GM21381 (cell line): Measurements from ENCODE around the gene RPN1.

Source experiments
- ATAC-seq: cut with Tn5 transposase; IDR thresholded peaks from one replicate; pipeline ENCODE4 v1.9.1; 2021; ENCODE audit warnings: mild to moderate bottlenecking, moderate library complexity; ENCODE audit not compliant: unreplicated experiment

RPN1 gene

DNA sequence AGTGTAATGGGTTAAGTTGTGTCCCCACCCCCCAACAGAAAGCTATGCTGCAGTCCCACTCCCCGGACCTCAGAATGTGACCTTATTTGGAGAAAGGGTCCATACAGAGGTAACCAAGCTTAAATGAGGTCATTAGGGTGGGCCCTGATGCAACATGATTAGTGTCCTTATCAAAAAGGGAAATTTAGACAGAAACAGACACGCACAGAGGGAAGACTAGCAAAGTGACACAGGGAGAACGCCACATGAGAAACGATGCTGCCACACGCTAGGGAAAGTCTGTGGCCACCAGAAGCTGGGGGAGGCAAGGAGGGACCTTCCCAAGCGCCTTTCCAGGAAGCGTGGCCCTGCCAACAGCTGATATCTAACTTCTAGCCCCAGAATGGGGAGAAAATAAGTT is 65.4 kb downstream of the RPN1 start:
- ATAC-seq = no peak

DNA sequence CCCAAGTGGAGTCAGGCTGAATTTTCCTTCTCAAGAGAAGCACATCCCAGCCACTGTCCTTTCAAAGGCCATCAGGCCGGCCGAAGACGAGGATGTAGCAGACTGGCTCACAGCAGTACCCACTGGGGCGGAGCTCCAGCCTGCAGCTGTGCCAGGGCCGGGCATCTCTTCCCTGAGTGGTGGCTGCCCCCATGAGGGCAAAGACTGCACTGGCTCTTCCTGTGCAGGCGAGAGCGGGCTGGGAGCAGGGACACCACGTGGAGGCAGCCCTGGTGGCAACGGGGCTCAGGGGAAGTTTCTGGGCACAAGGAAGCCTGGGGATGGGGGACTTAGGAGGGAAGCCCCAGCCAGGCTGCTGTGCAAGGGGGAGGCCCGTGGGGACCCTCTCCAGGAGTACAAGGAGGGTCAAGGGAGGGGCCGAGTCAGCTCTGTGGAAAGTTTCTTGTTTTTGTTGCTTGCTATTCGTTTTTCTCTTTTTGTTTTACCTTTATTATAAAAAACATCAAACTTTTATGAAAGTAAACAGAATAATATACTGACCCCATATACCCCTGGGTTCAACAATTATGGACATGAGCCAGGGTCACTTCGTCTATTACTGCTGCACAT is 66.1 kb downstream of the RPN1 start:
- no peak for ATAC-seq

DNA sequence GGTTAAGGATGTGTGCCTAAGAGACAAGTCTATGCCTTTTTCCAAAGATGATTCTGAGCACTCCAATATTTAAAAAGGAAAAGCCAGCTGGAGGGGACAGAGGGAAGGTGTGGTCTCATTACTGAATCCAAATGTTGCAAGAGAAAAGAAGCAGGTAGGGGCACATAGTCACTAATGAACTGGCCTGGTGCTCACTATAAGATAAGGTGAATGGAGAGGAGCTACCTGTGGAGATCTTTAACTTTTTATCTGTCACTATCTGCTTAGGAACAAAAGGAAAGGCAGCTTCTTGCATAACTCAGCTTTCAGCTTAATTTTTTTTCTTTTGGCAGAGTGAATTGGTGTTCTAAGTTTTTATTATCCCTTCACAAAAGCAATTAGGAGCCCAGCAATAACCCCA is 69.1 kb downstream of the RPN1 start:
- ATAC-seq = no peak

DNA sequence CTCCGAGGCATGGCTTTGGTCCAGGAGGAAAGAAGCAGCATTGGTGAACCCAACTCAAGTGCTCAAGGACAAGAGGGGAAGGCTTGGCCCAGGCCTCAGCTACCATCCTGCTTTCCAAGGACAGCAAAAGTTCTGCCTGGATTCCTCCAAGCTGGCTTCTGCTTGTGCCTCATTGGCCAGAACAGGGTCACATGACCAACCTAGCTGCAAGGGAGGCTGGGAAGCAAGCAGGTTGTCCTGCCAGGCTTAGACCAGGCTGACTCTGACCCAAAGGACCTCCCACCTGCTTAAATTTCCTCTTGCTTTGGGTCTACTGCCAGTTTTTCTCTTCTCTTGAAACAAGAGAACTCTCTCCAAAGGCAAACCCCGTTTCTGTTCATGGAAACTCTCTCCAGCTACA is 70.7 kb downstream of the RPN1 start:
- no peak for ATAC-seq

GRCh38 chr3:128578346-128578745 is 72.3 kb downstream of the RPN1 start:
- no peak for ATAC-seq

DNA sequence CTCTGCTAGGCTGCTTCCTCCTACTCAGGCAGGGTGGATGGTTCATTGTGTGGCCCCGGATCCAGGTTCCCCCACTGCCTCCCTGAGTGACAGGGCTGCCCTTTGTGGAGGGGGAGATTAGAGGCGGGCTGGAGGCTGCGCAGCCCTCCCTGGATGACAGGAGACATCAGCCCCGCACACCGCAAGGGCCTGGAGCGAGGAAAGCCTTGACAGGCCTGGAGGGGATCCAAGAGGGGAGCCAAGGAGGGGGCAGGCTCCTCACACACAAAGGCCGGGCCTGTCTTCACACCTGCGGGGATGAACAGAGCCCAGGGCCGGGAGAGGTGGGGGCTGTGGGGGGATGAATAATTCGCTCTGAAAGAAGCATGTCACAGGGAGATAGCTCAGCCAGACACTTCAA is 72.9 kb downstream of the RPN1 start:
- no peak for ATAC-seq

- no peak for ATAC-seq
These were observed 74.3 kb downstream of the RPN1 start for GRCh38 chr3:128576290-128576689.

DNA sequence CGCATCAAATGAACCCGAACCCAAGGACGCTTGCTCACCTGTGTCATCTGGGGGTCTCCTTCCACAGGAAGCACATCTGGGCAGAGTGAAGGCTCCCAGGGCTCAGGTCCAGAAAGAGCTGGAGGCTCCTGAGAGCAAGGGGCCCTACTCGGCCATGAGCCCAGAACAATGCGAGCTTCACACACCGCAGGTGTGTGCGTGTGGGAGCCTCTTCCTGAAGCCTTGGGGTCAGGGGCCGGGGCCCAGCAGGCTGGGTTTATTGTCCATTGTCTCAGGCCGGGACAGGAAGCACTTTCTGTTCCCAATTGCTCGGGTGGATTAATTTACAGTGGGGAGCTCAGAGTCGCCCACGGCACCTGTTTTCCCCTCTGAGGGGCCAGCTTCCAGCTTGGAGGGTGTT is 74.8 kb downstream of the RPN1 start:
- no peak for ATAC-seq

DNA sequence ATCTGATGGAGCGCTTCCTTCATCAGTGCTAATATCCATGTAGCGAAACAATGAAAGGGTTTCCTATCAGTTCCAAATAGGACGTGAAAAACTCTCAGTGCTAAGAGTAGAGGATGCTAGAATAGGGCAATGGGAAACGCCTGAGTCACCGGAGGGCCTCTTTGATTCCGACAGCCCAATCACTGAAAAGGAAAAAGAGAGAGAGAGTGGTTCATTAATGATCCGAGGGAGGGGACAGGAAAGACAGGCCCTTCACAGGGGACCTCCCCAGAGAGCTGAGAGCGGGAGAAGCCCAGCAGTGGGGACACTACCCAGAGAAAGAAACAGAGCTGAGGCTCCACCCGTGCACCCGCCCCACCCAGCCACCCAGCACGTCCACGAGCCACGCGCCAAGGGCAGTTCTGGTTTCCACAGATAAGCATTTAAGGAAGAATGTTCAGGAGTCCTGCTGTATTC is 76.9 kb downstream of the RPN1 start:
- no peak for ATAC-seq

DNA sequence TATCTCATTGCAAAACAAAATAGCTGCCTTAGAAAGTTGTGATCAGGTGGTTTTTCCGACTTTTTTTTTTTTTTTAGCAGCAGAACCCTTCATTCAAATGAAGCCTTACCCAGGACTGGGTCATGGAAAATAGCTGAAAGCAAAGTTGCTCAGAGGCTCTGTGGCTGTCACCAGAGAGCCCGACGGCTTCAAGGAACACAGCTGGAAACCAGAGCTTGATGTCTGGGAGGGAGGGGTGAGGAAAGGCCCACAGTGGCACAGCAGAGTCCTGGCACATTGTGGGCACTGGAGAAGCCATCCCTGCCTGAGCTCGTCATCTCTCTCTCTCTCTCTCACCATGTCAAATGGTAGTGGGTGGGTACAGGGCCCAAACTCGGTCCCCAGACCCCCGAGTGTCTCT is 77.5 kb downstream of the RPN1 start:
- no peak for ATAC-seq

- no peak for ATAC-seq
These were observed 77.9 kb downstream of the RPN1 start for GRCh38 chr3:128572644-128573105.

DNA sequence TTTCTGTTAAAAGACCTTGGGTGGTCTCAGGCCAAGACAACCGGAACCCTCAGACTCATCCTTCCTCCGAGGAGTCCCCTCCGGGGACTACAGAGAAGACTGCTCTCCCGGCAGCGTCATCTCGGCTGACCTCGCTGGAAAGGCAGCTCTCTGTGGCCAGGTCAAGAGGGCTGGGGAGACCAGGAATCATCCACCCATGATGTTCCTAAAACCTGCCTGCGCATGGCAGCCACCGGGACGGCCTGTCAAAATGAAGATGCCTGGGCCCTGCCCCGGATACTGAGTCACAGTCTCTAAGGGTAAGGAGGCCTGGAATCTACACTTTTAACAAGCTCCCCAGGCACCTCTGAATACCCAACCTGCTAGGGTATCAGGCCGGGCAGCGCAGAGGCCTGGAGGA is 78.6 kb downstream of the RPN1 start:
- no peak for ATAC-seq
